GM19467 (cell line): ENCODE data around the gene HIP1.
"Not testable (repeated sequence)": the region's sequence is repeated elsewhere in the genome, so short reads cannot be mapped to it uniquely, and the experiment has no call there.

Experiments
- ATAC-seq: cut with Tn5 transposase; IDR thresholded peaks from one replicate; pipeline ENCODE4 v1.9.1; 2021; ENCODE audit warnings: mild to moderate bottlenecking, moderate library complexity; ENCODE audit not compliant: unreplicated experiment

HIP1 gene

DNA sequence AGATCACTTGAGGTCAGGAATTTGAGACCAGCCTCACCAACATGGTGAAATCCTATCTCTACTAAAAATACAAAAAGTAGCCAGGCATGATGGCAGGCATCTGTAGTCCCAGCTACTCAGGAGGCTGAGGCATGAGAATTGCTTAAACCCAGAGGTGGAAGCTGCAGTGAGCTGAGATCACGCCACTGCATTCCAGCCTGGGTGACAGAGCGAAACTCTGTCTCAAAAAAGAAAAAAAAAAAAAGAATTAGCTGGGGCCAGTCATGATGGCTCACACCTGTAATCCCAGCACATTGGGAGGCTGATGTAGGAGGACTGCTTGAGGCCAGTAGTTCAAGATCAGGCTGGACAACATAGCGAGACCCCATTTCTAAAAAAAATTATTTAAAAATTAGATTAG, 21.0 kb downstream of the HIP1 start:
- not testable (repeated sequence) for ATAC-seq

DNA sequence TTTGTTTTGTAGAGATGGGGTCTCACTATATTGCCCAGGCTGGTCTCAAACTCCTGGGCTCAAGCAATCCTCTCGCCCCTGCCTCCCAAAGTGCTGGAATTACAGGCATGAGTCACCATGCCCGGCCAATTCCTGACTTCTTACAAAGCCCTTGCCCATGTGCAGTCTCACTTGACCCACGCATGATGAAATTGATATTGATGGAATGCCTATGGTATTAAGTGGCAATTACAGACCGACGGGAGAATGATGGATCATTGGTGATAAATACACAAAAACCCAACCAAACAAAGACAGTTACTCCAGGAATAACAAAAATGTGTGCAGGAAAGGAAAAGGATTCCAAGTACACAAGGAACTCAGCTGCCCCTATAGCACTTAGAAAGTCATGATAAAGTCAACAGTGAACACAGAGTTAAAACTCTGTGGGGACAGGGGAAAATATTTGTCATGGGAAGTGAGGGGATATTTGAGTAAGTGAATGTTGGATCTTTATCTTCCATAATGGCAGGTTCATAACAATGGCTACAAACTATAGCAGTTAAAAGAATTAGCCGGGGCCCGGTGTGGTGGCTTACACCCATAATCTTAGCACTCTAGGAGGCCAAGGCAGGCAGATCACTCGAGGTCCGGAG, 21.6 kb downstream of the HIP1 start:
- no peak for ATAC-seq

DNA sequence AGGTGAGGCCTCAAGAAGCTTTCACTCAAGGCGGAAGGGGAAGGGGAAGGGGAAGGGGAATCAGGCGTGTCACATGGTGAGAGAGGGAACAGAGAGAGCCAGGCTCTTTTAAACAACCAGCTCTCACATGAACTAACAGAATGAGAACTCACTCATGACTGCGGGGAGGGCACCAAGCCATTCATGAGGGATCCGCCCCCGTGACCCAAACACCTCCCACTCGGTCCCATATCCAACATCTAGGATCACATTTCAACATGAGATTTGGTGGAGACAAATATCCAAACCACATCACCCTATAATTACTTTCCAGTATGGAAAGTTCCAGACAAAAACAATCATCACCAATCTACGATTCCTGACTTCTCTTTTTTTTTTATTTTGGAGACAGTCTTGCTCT, 22.9 kb downstream of the HIP1 start:
- no peak for ATAC-seq

DNA sequence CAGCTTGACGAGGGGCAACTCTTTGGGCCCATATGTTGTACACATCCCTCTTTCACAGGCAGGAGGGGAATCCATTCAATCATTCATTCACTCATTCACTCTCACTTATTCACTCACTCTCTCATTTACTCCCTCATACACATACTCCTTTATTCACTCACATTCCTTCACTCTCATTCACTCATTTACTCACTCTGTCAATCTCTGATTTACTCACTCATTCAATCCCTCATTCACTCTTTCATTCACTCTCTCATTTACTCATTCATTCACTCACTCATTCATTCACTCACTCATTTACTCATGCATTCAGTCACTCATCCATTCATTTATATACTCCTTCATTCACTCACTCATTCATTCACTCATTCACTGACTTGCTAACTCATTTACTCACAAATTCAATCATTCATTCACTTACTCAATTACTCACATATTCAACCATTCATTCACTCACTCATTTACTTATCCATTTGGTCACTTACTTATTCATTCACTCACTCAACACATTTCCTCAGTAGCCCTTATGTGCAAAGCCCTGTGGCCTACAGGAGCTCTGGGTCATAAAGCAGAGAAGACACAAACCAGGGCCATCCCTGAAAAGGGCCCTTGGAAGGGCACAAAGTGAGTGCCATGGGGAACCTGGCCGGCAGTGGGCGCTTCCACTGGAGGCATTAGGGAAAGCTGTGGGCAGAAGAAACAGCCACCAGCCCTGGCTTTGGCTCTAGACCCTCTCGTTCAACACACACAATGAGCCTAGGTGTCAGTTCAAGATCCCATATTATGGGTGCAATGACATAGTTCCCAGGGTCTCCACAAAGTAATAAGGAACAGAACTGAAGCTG, 26.0 kb downstream of the HIP1 start:
- no peak for ATAC-seq

DNA sequence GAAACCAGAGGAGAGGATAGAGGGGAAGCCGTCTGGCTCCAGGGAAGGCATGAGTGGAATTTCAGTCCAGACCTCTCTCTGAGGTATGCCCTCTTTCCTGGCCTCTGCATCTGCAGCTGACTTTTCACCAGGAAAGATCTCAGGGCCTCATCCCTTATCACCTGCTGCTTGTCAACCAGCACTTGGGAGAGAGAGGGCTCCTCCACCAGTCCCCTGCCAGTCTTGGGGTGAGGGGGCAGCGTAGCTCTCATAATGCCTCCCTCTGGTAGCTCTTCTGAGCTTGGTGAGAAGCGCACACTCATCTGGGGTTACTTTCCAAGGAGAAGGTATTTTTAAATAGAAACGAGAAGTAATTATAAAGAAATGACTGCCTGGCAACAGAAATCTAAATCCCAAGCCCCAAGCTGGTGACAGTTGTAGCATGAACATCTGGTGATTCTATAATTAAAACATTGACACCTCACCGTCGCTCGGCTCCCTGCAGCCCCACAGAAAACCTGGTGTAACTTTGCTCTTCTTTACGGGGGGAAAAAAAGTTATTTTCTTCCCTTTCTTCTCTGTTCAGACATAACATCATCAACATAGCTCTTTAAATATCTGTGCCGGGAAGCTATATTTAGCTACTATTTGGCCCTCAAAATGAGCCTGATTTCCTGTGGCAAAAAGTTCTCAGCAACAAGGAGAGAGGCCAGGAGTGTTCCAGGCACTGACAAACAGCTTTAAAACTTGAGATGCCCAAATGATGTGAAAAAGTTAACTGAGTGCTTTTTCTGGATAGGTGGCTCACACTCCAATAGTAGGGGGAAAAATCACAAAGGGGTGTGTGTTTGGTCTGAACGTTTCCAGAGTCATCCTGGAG, 26.9 kb downstream of the HIP1 start:
- no peak for ATAC-seq

DNA sequence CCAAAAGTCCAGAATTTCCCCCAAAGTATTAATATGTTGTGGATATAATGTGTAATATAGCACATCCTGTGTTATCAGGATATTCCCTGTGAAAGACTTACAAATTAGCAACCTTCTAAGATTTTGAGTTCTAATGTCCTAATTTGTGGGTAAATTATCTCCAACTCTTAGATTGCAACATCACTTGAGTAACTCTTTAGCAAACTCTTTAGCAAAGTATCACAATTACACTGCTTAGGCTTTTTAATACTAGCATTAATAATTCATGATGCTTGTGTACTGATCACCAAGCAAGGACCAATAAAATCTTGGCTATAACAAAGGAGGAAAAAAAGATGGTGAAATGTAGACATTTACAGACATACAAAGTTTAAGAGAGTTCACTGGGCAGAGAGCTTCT, 27.7 kb downstream of the HIP1 start:
- ATAC-seq = no peak

DNA sequence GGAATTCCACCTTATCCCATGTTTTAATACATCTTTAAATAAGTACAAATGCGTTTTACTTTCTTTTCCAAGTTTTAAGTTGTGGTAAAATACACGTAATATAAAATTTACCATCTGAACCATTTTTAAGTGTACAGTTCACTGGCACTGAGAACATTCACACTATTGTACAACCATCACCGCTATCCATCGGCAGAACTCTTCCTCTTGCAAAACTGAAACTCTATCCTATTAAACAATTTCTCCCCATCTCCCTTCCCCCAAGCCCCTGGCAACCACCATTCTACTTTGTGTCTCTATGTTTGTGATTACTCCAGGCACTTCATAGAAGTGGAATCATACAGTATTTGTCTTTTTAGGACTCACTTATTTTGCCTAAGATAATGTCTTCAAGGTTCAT, 33.8 kb downstream of the HIP1 start:
- no peak for ATAC-seq

DNA sequence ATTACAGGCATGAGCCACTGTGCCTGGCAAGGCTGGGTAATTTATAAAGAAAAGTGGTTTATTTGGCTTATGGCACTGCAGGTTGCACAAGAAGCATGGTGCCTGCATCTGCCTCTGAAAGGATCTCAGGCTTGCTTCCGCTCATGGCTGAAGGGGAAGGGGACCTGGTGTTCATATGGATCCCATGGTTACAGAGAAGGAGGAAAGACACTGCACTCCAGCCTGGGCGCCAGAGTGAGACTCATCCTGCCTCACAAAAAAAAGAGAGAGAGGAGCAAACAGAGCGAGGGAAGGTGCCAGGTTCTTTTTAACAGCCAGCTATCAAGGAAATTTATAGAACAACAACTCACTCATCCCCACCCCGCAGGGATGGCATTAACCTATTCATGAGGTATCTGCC, 36.2 kb downstream of the HIP1 start:
- no peak for ATAC-seq

DNA sequence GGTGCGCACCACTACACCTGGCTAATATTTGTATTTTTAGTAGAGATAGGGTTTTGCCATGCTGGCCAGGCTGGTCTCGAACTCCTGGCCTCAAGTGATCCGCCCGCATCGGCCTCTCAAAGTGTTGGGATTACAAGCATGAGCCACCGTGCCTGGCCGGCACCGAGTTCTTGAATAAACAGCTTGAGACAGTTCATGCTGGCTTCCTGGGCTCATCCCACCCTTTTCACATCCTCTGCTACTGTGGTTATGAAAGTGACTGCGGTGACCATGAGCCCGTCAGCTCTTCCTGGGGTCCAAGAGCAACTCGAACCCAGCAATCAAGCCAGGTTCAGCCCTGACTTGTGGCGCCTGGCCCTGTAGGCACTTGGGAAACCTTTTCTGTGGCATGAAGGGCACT, 38.7 kb downstream of the HIP1 start:
- ATAC-seq = no peak

DNA sequence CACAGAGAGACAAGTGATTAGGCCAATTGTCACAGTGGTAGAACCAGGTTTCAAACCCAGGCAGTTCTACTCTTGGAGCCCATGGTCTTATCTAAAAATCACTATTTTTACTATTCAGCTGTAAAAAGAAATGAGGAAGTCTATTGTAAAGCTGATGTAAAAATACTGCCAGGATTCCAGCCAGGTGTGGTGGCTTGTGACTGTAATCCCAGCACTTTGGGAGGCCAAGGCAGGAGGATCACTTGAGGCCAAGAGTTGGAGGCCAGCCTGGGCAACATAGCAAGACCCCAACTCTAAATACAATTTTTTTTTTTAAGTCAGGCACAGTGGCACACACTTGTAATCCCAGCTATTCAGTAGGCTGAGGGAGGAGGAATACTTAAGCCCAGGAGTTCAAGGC, 40.4 kb downstream of the HIP1 start:
- no peak for ATAC-seq

DNA sequence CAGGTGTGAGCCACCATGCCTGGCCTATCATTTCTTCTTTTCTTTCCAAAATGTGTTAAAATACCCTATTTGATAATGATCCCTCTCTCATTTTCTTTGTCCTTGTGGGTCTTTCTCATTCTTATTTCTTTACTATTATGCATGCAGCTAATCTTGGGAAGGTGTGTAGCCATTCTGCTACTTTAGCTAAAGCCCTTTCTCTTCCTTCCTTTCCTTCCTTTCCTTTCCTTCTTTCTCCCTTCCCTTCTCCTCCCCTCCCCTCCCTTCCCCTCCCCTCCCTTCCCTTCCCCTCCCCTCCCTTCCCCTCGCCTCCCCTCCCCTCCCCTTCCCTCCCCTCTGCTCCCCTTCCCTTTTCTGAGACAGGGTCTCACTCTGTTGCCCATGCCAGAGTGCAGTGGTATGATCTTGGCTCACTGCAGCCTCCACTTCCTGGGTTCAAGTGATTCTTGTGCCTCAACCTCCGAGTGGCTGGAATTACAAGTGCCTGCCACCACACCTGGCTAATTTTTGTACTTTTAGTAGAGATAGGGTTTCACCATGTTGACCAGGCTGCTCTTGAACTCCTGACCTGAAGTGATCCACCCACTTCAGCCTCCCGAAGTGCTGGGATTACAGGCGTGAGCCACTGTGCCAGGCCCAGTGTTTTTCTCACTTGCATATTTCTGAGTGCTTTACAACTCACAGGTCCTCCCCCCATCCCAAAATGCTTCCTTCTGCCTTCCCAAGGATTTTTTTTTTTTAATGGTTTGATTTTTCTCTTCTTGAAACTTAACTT, 42.3 kb downstream of the HIP1 start:
- ATAC-seq = no peak

DNA sequence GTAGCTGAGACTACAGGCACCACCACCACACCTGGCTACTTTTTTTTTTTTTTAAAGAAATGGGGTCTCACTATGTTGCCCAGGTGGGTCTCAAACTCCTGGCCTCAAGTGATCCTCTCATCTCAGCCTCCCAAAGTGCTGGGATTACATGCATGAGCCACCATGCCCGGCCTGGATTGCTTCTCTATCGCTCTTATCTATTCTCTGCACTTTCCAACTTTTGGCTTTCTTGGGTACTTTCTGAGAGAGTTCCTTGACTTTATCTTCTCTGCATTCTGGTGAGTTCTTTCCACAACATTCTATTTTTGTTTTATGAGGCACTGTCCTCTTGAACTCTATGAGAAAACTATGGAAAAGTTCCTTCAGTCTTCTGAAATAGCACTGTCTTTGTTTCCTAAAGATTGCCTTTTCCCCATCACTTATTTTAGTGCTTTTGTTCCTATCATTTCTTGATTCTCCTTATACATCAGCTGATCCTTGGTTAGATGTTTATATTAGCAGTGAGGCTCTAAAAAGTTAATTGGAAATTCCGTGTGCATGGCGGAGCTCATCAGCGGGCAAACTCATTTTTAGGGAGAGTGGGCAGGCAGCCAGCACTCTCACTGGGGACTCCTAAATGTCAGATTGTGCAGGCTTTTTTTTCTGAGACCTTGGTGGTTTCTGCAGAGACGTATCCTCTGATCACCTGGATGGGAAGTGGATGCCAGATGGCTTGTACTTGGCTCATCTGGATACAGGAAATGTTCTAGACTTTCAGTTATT, 43.9 kb downstream of the HIP1 start:
- ATAC-seq = no peak

DNA sequence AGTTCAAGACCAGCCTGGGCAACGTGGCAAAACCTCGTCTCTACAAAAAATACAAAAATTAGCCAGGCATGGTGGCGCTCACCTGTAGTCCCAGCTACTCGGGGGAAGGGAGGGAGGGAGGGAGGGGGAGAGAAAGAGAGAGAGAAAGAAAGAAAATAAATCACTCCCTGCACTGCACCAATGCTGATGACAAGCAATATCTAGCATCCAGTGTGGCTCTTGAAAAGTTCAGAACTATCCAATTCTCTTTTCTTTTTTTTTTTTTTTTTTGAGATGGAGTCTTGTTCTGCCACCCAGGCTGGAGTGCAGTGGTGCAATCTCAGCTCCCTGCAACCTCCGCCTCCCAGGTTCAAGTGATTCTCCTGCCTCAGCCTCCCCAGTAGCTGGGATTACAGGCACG, 45.1 kb downstream of the HIP1 start:
- not testable (repeated sequence) for ATAC-seq

DNA sequence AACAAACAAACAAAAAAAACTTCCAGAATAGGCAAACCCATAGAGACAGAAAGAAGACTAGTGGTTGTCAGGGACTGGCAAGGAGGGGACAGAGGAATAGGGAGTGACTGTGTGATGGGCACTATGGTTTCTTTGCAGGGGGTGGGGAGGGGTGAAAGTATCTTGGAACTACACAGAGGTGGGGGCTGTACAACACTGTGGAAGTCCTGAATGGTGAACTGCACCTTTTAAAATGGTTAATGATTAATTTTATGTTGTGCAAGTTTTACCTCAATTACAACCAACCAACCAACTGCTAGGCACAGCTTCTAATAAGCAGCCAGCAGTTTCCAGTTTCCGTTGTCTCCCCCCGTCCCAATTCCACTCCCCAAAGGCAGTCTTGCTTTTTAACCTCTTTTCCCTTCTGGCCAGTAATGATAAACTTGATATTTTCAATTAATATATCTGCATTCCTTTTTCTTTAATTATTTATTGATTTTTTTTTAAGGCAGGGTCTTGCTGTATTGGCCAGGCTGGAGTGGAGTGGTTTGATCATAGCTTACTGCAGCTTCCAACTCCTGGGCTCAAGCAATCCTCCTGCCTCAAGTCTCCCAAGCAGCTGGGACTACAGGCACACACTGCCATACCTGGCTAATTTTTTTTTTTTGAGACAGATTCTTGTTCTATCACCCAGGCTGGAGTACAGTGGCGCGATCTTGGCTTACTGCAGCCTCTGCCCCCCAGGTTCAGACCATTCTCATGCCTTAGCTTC, 46.8 kb downstream of the HIP1 start:
- ATAC-seq = no peak

DNA sequence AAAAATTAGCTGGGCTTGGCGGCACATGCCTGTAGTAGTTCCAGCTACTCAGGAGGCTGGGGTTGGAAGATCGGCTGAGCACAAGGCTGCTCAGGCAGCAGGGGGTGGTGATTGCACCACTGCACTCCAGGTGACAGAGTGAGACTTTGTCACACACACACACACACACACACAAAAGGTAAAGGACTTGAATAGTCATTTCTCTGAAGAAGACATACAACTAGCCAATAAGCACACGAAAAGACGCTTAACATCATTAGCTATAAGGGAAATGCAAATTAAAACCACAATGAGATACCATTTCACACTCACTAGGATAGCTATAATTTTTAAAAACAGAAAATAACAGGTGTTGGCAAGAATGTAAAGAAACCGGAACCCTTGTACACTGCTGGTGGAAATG, 48.6 kb downstream of the HIP1 start:
- ATAC-seq = no peak

DNA sequence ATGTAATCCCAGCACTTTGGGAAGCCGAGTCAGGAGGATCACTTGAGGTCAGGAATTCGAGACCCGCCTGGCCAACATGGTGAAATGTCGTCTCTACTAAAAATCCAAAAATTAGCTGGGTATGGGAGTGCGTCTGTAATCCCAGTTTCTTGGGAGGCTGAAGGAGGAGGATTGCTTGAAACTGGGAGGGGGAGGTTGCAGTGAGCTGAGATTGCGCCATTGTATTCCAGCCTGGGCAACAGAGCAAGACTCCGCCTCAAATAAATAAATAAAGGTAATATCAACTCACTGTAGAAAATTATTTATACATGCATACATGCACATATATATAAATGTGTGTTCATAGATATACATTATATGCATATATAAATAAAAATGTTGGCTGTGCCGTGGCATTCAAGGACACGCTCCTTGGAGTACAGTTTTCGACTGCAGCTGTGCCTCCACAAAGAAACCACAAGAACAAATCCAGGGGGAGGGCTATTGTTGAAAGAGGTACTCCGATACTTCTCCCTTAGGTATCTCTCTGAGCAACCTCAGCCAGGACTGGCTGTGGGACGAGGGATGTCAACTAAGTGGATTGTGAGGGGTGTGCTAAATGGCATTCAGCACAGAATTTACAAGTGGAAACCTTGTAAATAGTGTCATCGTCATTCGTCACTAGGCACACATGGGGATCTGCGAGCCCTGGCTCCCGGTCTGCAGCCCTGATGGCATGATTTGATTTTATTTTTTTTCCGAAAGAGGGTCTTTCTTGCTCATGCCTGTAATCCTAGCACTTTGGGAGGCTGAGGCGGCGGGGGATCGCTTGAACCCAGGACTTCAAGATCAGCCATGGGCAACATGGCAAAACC, 49.3 kb downstream of the HIP1 start:
- ATAC-seq = no peak

DNA sequence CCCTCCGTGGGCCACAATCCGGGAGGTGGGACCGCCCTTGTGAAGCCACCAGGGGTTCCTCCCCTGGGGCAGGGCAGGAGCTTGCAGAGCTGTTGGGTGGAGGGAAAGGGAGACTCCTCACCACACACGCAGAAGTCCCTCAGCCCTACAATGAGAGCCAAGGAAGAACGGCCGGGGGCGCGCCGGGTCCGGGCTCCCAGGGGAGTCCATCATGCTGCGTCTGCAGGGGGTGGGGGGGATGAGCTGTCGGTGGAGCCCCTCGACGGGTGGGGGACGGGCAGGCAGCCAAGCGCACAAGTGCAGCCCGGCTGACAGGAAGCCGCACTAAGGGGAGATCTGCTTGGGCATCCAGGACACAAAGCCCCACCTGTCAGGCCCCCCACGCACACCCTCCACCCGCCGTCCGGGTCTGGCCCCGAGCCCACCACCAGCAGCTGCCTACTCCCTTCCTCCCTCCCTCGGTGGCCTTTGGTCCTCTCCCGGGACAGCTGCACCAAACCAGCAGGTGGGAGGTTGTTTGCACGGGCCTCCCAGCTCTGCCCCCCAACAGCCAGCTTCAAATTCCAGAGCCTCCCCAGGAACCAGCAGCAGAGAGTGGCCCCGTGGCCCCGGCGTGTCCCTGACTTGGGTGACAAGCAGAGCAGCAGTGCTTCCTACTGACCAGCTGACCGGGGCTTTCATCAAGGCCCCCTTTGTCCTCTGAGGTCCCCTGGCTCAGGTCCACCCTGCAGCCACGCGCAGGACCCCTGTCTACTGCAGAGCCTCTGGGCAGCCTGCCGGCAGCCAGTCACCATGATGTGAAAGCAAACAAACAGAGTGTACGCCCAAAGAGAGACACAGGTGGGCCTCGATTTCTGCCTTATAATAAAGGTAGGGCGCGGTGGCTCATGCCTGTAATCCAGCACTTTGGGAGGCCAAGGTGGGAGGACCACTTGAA, 50.3 kb downstream of the HIP1 start:
- ATAC-seq = no peak
